Osteocyte (in vitro differentiated cells): Measurements from ENCODE around the gene TUBD1. TPM values are rescaled to one million over a fixed set of nuclear protein-coding genes. Genes with fewer than 3 reads are reported as not detected.
A peak's percentile ranks its signal among the peaks of the same experiment; 100 is the strongest.

ENCODE experiments used
- DNase-seq: peaks from one replicate; pipeline ENCODE4 v3.0.0; 2021; ENCODE audit warnings: mixed read lengths; ENCODE audit not compliant: unreplicated experiment; ENCODE audit errors: extremely low spot score
- H3K27ac Mint-ChIP-seq: one replicate; pipeline ENCODE4 v1.8.0; 2021; ENCODE audit warnings: mild to moderate bottlenecking, mixed read lengths; ENCODE audit not compliant: unreplicated experiment
- H3K27me3 Mint-ChIP-seq: one replicate; pipeline ENCODE4 v1.8.0; 2021; ENCODE audit warnings: mixed read lengths; ENCODE audit not compliant: unreplicated experiment
- H3K36me3 Mint-ChIP-seq: one replicate; pipeline ENCODE4 v1.8.0; 2021; ENCODE audit warnings: mixed read lengths; ENCODE audit not compliant: unreplicated experiment
- H3K4me1 Mint-ChIP-seq: one replicate; pipeline ENCODE4 v1.8.0; 2021; ENCODE audit warnings: mixed read lengths; ENCODE audit not compliant: unreplicated experiment
- H3K4me3 Mint-ChIP-seq: one replicate; pipeline ENCODE4 v1.8.0; 2021; ENCODE audit warnings: mild to moderate bottlenecking, moderate library complexity, mixed read lengths; ENCODE audit not compliant: unreplicated experiment
- H3K9me3 Mint-ChIP-seq: one replicate; pipeline ENCODE4 v1.8.0; 2021; ENCODE audit warnings: mixed read lengths; ENCODE audit not compliant: unreplicated experiment
- total RNA-seq: library from RNA; stranded (reverse); gene quantifications from 2 replicates; pipeline ENCODE4 v1.2.1, GENCODE V29; 2021
- TF ChIP-seq, protein P1 (sequence below): fragments of 200-600 bp; sonication (generic); IDR thresholded peaks from 2 replicates; pipeline ENCODE4 v1.5.0; 2021; ENCODE audit warnings: antibody characterized with exemption, mild to moderate bottlenecking, moderate library complexity

The TUBD1 gene
- total RNA-seq, 1 donor from 2014 or later = 6.9 TPM

DNA sequence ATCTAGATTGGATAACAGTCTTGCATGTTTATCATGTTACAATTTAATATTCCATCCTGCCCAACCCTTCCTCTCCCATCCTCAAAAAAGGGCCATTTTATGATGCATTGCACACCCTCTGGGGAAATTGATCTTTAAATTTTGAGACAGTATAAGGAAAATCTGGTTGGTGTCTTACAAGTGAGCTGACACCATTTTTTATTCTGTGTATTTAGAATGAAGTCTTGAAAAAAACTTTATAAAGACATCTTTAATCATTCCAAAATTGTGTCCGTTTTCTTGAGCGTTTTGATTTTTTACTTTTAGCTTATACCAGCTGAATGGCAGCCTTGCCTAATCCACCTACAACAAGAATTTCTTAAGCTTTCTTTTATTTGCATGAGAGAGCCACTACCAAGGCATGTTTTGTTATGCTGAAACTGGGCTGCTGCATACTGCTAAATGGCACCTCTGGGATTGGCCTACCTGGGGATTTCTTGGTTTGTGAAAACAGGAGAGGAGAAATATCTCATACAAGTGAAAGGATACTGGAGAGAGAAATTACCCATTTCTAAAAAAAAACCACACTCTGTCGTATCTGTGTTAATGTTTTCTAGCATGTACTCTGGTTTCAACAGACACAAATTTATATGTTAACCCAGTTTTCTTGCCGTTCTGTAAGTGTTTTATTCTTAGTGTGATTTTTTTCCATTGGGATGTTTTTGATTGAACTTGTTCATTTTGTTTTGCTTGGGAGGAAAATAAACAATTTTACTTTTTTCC is 52.2 kb downstream of the TUBD1 start:
- DNase-seq = peak; percentile 17
- Mint-ChIP-seq H3K27me3 (no peaks in the 10 kb centered on the region), H3K4me1 (peaks cover 52% of the 10 kb centered on the region), H3K9me3 (no peaks in the 10 kb centered on the region), H3K27ac (peak overlapping the region; percentile 100), H3K4me3 (peak overlapping the region; percentile 99), H3K36me3 (peaks cover 46% of the 10 kb centered on the region)
- TF ChIP-seq, protein P1, sequence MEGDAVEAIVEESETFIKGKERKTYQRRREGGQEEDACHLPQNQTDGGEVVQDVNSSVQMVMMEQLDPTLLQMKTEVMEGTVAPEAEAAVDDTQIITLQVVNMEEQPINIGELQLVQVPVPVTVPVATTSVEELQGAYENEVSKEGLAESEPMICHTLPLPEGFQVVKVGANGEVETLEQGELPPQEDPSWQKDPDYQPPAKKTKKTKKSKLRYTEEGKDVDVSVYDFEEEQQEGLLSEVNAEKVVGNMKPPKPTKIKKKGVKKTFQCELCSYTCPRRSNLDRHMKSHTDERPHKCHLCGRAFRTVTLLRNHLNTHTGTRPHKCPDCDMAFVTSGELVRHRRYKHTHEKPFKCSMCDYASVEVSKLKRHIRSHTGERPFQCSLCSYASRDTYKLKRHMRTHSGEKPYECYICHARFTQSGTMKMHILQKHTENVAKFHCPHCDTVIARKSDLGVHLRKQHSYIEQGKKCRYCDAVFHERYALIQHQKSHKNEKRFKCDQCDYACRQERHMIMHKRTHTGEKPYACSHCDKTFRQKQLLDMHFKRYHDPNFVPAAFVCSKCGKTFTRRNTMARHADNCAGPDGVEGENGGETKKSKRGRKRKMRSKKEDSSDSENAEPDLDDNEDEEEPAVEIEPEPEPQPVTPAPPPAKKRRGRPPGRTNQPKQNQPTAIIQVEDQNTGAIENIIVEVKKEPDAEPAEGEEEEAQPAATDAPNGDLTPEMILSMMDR = no peak

DNA sequence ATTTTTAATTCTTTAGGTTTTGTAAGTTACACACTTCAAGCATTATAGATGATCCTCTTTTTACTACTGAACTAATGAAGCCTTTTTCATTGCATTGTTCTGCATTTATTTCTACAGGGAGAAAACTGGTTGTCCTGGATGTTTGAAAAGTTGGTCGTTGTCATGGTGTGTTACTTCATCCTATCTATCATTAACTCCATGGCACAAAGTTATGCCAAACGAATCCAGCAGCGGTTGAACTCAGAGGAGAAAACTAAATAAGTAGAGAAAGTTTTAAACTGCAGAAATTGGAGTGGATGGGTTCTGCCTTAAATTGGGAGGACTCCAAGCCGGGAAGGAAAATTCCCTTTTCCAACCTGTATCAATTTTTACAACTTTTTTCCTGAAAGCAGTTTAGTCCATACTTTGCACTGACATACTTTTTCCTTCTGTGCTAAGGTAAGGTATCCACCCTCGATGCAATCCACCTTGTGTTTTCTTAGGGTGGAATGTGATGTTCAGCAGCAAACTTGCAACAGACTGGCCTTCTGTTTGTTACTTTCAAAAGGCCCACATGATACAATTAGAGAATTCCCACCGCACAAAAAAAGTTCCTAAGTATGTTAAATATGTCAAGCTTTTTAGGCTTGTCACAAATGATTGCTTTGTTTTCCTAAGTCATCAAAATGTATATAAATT is 53.0 kb downstream of the TUBD1 start:
- peaks cover 44% of the 10 kb centered on the region for H3K4me1 Mint-ChIP-seq
- no peaks in the 10 kb centered on the region for H3K9me3 Mint-ChIP-seq
- TF ChIP-seq, protein P1 = no peak
- no peak for DNase-seq
- H3K4me3 Mint-ChIP-seq = peak overlapping the region; percentile 99
- peak overlapping the region; percentile 100 for H3K27ac Mint-ChIP-seq
- H3K27me3 Mint-ChIP-seq = no peaks in the 10 kb centered on the region
- peaks cover 46% of the 10 kb centered on the region for H3K36me3 Mint-ChIP-seq

- no peaks in the 10 kb centered on the region for H3K27me3 Mint-ChIP-seq
- TF ChIP-seq, protein P1 = no peak
- no peaks in the 10 kb centered on the region for H3K9me3 Mint-ChIP-seq
- H3K27ac Mint-ChIP-seq = peak overlapping the region; percentile 100
- peaks cover 36% of the 10 kb centered on the region for H3K4me1 Mint-ChIP-seq
- peaks cover 47% of the 10 kb centered on the region for H3K36me3 Mint-ChIP-seq
- peak; percentile 40 for DNase-seq
- peak overlapping the region; percentile 99 for H3K4me3 Mint-ChIP-seq
Observed at GRCh38 chr17:59838052-59838916, 54.5 kb downstream of the TUBD1 start.

DNA sequence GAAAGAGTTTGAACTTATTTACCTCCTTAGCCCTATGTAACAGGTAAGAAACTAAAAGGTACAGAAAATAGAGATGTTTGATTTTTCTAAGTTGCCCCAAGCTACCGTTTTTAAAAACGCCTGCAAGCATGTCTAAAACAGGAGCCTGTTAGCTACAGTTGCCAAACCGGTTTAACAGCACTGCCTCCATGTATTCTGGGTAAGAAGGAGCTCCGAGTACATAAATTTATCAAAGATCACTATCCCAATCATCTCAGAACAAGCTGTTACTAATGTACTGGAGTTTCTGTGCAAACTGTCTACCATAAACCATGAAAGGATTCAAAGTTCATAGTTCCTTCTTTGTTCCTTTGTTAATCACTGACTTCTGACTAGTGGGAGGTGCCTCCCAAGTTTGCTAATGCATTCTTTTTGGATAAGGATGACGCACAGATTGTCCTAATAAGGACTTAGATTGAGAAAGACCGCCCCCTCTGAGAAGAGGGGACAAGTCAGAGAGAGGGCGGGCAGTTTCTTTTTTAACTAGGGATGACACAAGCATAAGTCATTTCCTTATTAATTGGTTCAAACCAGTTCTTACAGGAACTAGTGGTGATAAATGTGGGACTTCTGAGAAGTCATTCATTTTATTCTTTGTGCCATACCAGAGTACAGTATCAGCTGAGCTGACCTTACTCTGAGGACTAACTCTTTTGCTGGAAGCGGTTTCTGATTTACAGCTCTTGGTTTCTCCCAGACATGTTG is 55.3 kb downstream of the TUBD1 start:
- DNase-seq = peak; percentile 87
- peak overlapping the region; percentile 100 for H3K27ac Mint-ChIP-seq
- H3K4me1 Mint-ChIP-seq = peaks cover 34% of the 10 kb centered on the region
- no peaks in the 10 kb centered on the region for H3K27me3 Mint-ChIP-seq
- H3K9me3 Mint-ChIP-seq = no peaks in the 10 kb centered on the region
- peaks cover 47% of the 10 kb centered on the region for H3K36me3 Mint-ChIP-seq
- peak overlapping the region; percentile 99 for H3K4me3 Mint-ChIP-seq
- TF ChIP-seq, protein P1 = no peak
